PC-9 (cell line): ENCODE data around the gene SIPA1L2. TPM values are rescaled to one million over a fixed set of nuclear protein-coding genes. Genes with fewer than 3 reads are reported as not detected.

ENCODE experiments used
- BruUV-seq: library from RNA; stranded (reverse); fragments of 400-500 nt; replicated peaks from 2 replicates; lab custom pipeline; 2021; lab: Mats Ljungman, UMichigan
- CTCF ChIA-PET: fragments of 300-600 bp; sonication (Branson Sonifier 250); formaldehyde crosslinking; loops from one replicate; lab custom pipeline; 2022; ENCODE audit warnings: antibody characterized with exemption; lab: Charles Lee
- POLR2A ChIA-PET: fragments of 300-600 bp; sonication (Branson Sonifier 250); formaldehyde crosslinking; loops from one replicate; lab custom pipeline; 2022; ENCODE audit warnings: antibody characterized with exemption; ENCODE audit not compliant: unreplicated experiment; lab: Charles Lee
- DNase-seq, 2 experiments: peaks; one replicate each; pipeline versions ENCODE4 v3.0.0 to v3.0.0-alpha.2; 2015 to 2022; ENCODE audit warnings: mixed read lengths in 1 of 2
- H2AFZ ChIP-seq: fragments of 200-600 bp; sonication (generic); 2 replicates; pipeline ENCODE4 v1.8.1; 2017; ENCODE audit warnings: antibody characterized with exemption
- H3F3A ChIP-seq: fragments of 200-600 bp; sonication (generic); 2 replicates; pipeline ENCODE4 v1.8.1; 2017; ENCODE audit warnings: antibody characterized with exemption, mild to moderate bottlenecking, low read depth; ENCODE audit not compliant: insufficient read depth
- H3K27ac ChIP-seq: fragments of 200-600 bp; sonication (generic); 2 replicates; pipeline ENCODE4 v1.6.1; 2016; ENCODE audit warnings: mixed run types
- H3K27me3 ChIP-seq: fragments of 200-600 bp; sonication (generic); 2 replicates; pipeline ENCODE4 v1.6.1; 2016; ENCODE audit warnings: low read depth, mixed run types; ENCODE audit not compliant: insufficient read depth
- H3K36me3 ChIP-seq: fragments of 200-600 bp; sonication (generic); 2 replicates; pipeline ENCODE4 v1.6.1; 2016; ENCODE audit warnings: low read depth, mixed run types
- H3K4me1 ChIP-seq: fragments of 200-600 bp; sonication (generic); replicated peaks from 2 replicates; pipeline ENCODE4 v1.6.1; 2016; ENCODE audit warnings: mixed run types; ENCODE audit not compliant: insufficient read depth
- H3K4me2 ChIP-seq: fragments of 200-600 bp; sonication (generic); 2 replicates; pipeline ENCODE4 v1.6.1; 2017; ENCODE audit warnings: mixed run types
- H3K4me3 ChIP-seq: fragments of 200-600 bp; sonication (generic); 2 replicates; pipeline ENCODE4 v1.6.1; 2016; ENCODE audit warnings: mixed run types
- H3K79me2 ChIP-seq: fragments of 200-600 bp; sonication (generic); 2 replicates; pipeline ENCODE4 v1.6.1; 2017; ENCODE audit warnings: low read depth, mixed run types
- H3K9me2 ChIP-seq: fragments of 200-600 bp; sonication (generic); 2 replicates; pipeline ENCODE4 v1.8.1; 2017; ENCODE audit warnings: mild to moderate bottlenecking; ENCODE audit not compliant: insufficient read depth
- H3K9me3 ChIP-seq: fragments of 200-600 bp; sonication (generic); 2 replicates; pipeline ENCODE4 v1.8.1; 2016; ENCODE audit warnings: low read depth; ENCODE audit not compliant: insufficient read depth
- H4K20me1 ChIP-seq: fragments of 200-600 bp; sonication (generic); 2 replicates; pipeline ENCODE4 v1.8.1; 2017; ENCODE audit not compliant: insufficient read depth
- CTCF ChIP-seq: fragments of 200-600 bp; sonication (generic); conservative IDR thresholded peaks from 2 replicates; pipeline ENCODE4 v1.6.1; 2017; ENCODE audit warnings: mixed run types, antibody characterized with exemption, mild to moderate bottlenecking, moderate library complexity
- EZH2 ChIP-seq: fragments of 200-600 bp; sonication (generic); IDR thresholded peaks from 2 replicates; pipeline ENCODE4 v1.8.0; 2017; ENCODE audit warnings: antibody characterized with exemption, low read depth
- intact Hi-C: fragments of 100-400 bp; cut with micrococcal nuclease; formaldehyde crosslinking; loops from one replicate; pipeline ENCODE4 v1.10.0; 2022; ENCODE audit not compliant: unreplicated experiment
- total RNA-seq: library from RNA; stranded (reverse); gene quantifications from 2 replicates; pipeline ENCODE4 v1.2.3, GENCODE V29; 2021

The SIPA1L2 gene
- total RNA-seq, 1 experiment from 2014 or later = not detected

GRCh38 chr1:232675898-232676297 is 46.0 kb upstream of the SIPA1L2 start:
- POLR2A ChIA-PET = no interaction called here
- Histone ChIP-seq H3K9me3 (no peaks in the 10 kb centered on the region), H3K27me3 (peaks cover 3% of the 10 kb centered on the region; the same call in 1 of the 2 replicates), H2AFZ (no peak overlapping the region), H3K9me2 (no peaks in the 10 kb centered on the region), H3K4me1 (peaks cover 7% of the 10 kb centered on the region; the same call in 1 of the 2 replicates), H3K27ac (no peak overlapping the region), H4K20me1 (no peaks in the 10 kb centered on the region), H3K4me2 (no peak overlapping the region), H3K4me3 (no peak overlapping the region), H3K36me3 (no peaks in the 10 kb centered on the region), H3K79me2 (no peaks in the 10 kb centered on the region), H3F3A (no peaks in the 10 kb centered on the region)
- no TSS peak for BruUV-seq
- CTCF ChIA-PET = no interaction called here
- DNase-seq = no peak
- TF ChIP-seq CTCF (no peak), EZH2 (no peak)
- intact Hi-C loops = no loop called here

- Histone ChIP-seq H3K4me2 (no peak overlapping the region), H3K36me3 (no peaks in the 10 kb centered on the region), H3K9me3 (no peaks in the 10 kb centered on the region), H3K27ac (no peak overlapping the region), H3F3A (no peaks in the 10 kb centered on the region), H4K20me1 (no peaks in the 10 kb centered on the region), H2AFZ (no peak overlapping the region), H3K79me2 (no peaks in the 10 kb centered on the region), H3K4me1 (peaks cover 7% of the 10 kb centered on the region; the same call in 1 of the 2 replicates), H3K9me2 (no peaks in the 10 kb centered on the region), H3K27me3 (peaks cover 3% of the 10 kb centered on the region; the same call in 1 of the 2 replicates), H3K4me3 (no peak overlapping the region)
- no peak for DNase-seq
- TF ChIP-seq EZH2 = no peak
- TF ChIP-seq CTCF = no peak
- ChIA-PET POLR2A (no interaction called here), CTCF (no interaction called here)
- BruUV-seq = no TSS peak
- intact Hi-C loops = no loop called here
Measured at GRCh38 chr1:232675260-232675659, 45.3 kb upstream of the SIPA1L2 start.

- no peak overlapping the region for H3K4me2 ChIP-seq
- BruUV-seq = no TSS peak
- peaks cover 3% of the 10 kb centered on the region; the same call in 1 of the 2 replicates for H3K27me3 ChIP-seq
- peaks cover 2% of the 10 kb centered on the region; the same call in 1 of the 2 replicates for H3K4me1 ChIP-seq
- no peaks in the 10 kb centered on the region for H3K9me3 ChIP-seq
- no peaks in the 10 kb centered on the region for H3K36me3 ChIP-seq
- no peak for DNase-seq
- H2AFZ ChIP-seq = no peak overlapping the region
- H3K4me3 ChIP-seq = no peak overlapping the region
- intact Hi-C loops = no loop called here
- CTCF ChIA-PET = no interaction called here
- H3K27ac ChIP-seq = no peak overlapping the region
- no peaks in the 10 kb centered on the region for H4K20me1 ChIP-seq
- POLR2A ChIA-PET = no interaction called here
- no peaks in the 10 kb centered on the region for H3K79me2 ChIP-seq
- H3F3A ChIP-seq = no peaks in the 10 kb centered on the region
- H3K9me2 ChIP-seq = no peaks in the 10 kb centered on the region
- TF ChIP-seq CTCF = no peak
- TF ChIP-seq EZH2 = no peak
Measured at GRCh38 chr1:232673256-232673655, 43.3 kb upstream of the SIPA1L2 start.
